GM21717 (cell line): ENCODE results near the gene AP1B1.

ENCODE experiments used
- ATAC-seq: cut with Tn5 transposase; IDR thresholded peaks from one replicate; pipeline ENCODE4 v1.9.1; 2021; ENCODE audit warnings: mild to moderate bottlenecking, moderate library complexity; ENCODE audit not compliant: unreplicated experiment

Gene AP1B1

GRCh38 chr22:29334148-29334547 is 54.2 kb downstream of the AP1B1 start:
- ATAC-seq: no peak

GRCh38 chr22:29332886-29333496 is 55.4 kb downstream of the AP1B1 start:
- ATAC-seq: no peak

- no peak for ATAC-seq
Measured at GRCh38 chr22:29331658-29332300, 56.6 kb downstream of the AP1B1 start.

- no peak for ATAC-seq
Measured at GRCh38 chr22:29331213-29331612, 57.2 kb downstream of the AP1B1 start.

GRCh38 chr22:29330753-29331152 is 57.6 kb downstream of the AP1B1 start:
- ATAC-seq: no peak

- ATAC-seq: no peak
Measured at GRCh38 chr22:29330291-29330690, 58.1 kb downstream of the AP1B1 start.

GRCh38 chr22:29329581-29329980 is 58.8 kb downstream of the AP1B1 start:
- no peak for ATAC-seq

GRCh38 chr22:29328566-29329500 is 59.5 kb downstream of the AP1B1 start:
- no peak for ATAC-seq

- ATAC-seq: no peak
Measured at GRCh38 chr22:29328055-29328454, 60.3 kb downstream of the AP1B1 start.

- ATAC-seq: no peak
Measured at GRCh38 chr22:29327089-29327764, 61.1 kb downstream of the AP1B1 start.

- ATAC-seq: no peak
Measured at GRCh38 chr22:29326481-29326880, 61.9 kb downstream of the AP1B1 start.

GRCh38 chr22:29325785-29326315 is 62.5 kb downstream of the AP1B1 start:
- ATAC-seq: no peak

- ATAC-seq: no peak
Measured at GRCh38 chr22:29325356-29325755, 63.0 kb downstream of the AP1B1 start.

- ATAC-seq: no peak
Measured at GRCh38 chr22:29323641-29324040, 64.7 kb downstream of the AP1B1 start.

GRCh38 chr22:29320546-29320945 is 67.8 kb downstream of the AP1B1 start:
- ATAC-seq: no peak

- no peak for ATAC-seq
Measured at GRCh38 chr22:29319072-29319471, 69.3 kb downstream of the AP1B1 start.

- no peak for ATAC-seq
Measured at GRCh38 chr22:29317827-29318454, 70.4 kb downstream of the AP1B1 start.

GRCh38 chr22:29316141-29316828 is 72.1 kb downstream of the AP1B1 start:
- ATAC-seq: no peak

- ATAC-seq: no peak
Measured at GRCh38 chr22:29315286-29316140, 72.9 kb downstream of the AP1B1 start, which contains the start of gene RASL10A. Gene RASL10A, minus strand, starts transcription at chr22:29315697. Its CDS starts 451 bp downstream, at chr22:29315246.
